ENCODE measurements around the gene NSMF.

- TF ChIP-seq EP300 (IDR thresholded peaks at IDR 0.05) (no peak), POLR2A (IDR thresholded peaks at IDR 0.05) (no peak)
- TF ChIP-seq, protein P1, sequence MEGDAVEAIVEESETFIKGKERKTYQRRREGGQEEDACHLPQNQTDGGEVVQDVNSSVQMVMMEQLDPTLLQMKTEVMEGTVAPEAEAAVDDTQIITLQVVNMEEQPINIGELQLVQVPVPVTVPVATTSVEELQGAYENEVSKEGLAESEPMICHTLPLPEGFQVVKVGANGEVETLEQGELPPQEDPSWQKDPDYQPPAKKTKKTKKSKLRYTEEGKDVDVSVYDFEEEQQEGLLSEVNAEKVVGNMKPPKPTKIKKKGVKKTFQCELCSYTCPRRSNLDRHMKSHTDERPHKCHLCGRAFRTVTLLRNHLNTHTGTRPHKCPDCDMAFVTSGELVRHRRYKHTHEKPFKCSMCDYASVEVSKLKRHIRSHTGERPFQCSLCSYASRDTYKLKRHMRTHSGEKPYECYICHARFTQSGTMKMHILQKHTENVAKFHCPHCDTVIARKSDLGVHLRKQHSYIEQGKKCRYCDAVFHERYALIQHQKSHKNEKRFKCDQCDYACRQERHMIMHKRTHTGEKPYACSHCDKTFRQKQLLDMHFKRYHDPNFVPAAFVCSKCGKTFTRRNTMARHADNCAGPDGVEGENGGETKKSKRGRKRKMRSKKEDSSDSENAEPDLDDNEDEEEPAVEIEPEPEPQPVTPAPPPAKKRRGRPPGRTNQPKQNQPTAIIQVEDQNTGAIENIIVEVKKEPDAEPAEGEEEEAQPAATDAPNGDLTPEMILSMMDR (IDR thresholded peaks at IDR 0.05): no peak
Measured at GRCh38 chr9:137499416-137499815, 40.3 kb upstream of the NSMF start.

All from stomach (tissue), 4 donors.